Thyroid gland (tissue), 4 donors: ENCODE data around the gene TBC1D13. TPM values are rescaled to one million over a fixed set of nuclear protein-coding genes. Genes with fewer than 3 reads are reported as not detected.
A peak's percentile ranks its signal among the peaks of the same experiment; 100 is the strongest.

Source experiments
- DNase-seq, 2 donors: peaks; one replicate each; pipeline ENCODE4 v3.0.0-alpha.2; 2019
- H3K27ac ChIP-seq, 3 donors: fragments of 200-600 bp; sonication (generic); 1 replicate in 2 of 3; 2 replicates in 1 of 3; pipeline ENCODE4 v1.5.1; 2016 to 2019; ENCODE audit warnings: mild to moderate bottlenecking in 1 of 3, moderate library complexity in 1 of 3
- H3K27me3 ChIP-seq: fragments of 200-600 bp; sonication (generic); one replicate; pipeline ENCODE4 v1.5.1; 2019
- H3K36me3 ChIP-seq, 2 donors: fragments of 200-600 bp; sonication (generic); one replicate each; pipeline ENCODE4 v1.5.1; 2016 to 2019
- H3K4me1 ChIP-seq, 2 donors: fragments of 200-600 bp; sonication (generic); one replicate each; pipeline ENCODE4 v1.5.1; 2017 to 2019
- H3K4me3 ChIP-seq, 3 donors: fragments of 200-600 bp; sonication (generic); replicated peaks in 1 of 3; 1 replicate in 2 of 3; 2 replicates in 1 of 3; pipeline ENCODE4 v1.5.1; 2016; ENCODE audit warnings: mild to moderate bottlenecking in 1 of 3
- H3K9me3 ChIP-seq: fragments of 200-600 bp; sonication (generic); one replicate; pipeline ENCODE4 v1.5.1; 2017
- CTCF ChIP-seq, 6 experiments: fragments of 200-600 bp in 3 of 6; fragments of 450-650 bp in 3 of 6; sonication (generic) in 3 of 6; IDR thresholded peaks; one replicate each; pipeline ENCODE4 v1.5.1; 2016 to 2019; ENCODE audit warnings: antibody characterized with exemption in 6 of 6, mild to moderate bottlenecking in 2 of 6, inconsistent platforms in 1 of 6, moderate library complexity in 1 of 6
- POLR2A ChIP-seq, 2 donors: fragments of 450-650 bp; IDR thresholded peaks; one replicate each; pipeline ENCODE4 v1.6.1; 2017; ENCODE audit warnings: antibody characterized with exemption in 2 of 2, mild to moderate bottlenecking in 2 of 2, moderate library complexity in 1 of 2
- WGBS, 2 donors: methylation state at CpG; one replicate each; pipeline ENCODE4 v1.1.5; 2017; 5-methylcytosine and 5-hydroxymethylcytosine counted together
- intact Hi-C: fragments of 100-400 bp; cut with DNase I; formaldehyde crosslinking; loops from one replicate; pipeline ENCODE4 v1.15.1; 2023
- total RNA-seq, 4 donors: library from RNA; depleted of rRNA; stranded (reverse); fragments of >200 nt; gene quantifications; one replicate each; pipeline ENCODE4 v1.2.3, GENCODE V29; 2016

Gene TBC1D13
- 10 to 100 TPM; 18.6 to 32.1 (median 27.6) TPM for total RNA-seq

- peak within 1 kb of the TSS; percentile 59 to 97 (median 92) for H3K4me3 ChIP-seq
- no peaks in the 10 kb centered on the region for H3K9me3 ChIP-seq
- intact Hi-C loops, result no loop called here
- peak; percentile 88 to 92 for DNase-seq
- peak in 1 of 2 donors; percentile 58 for TF ChIP-seq POLR2A (IDR thresholded peaks at IDR 0.05)
- peak in 1 of 6 experiments; percentile 19 for TF ChIP-seq CTCF (IDR thresholded peaks at IDR 0.05)
- no peaks in the 10 kb centered on the region for H3K27me3 ChIP-seq
- H3K27ac ChIP-seq, result peak within 1 kb of the TSS; percentile 63 to 86 (median 64)
- peaks cover 8 to 12% of the 10 kb centered on the region in 2 donors for H3K4me1 ChIP-seq
- H3K36me3 ChIP-seq, result peaks cover 7 to 13% of the 10 kb centered on the region in 2 donors
- 19% methylated on average over 21 to 26 of the region's 64 CpGs for WGBS, 2 donors
These were observed at the start of gene TBC1D13 for GRCh38 chr9:128786681-128787601. TBC1D13 (plus strand) TSS chr9:128787253; CDS start chr9:128787354, 101 bp downstream.

GRCh38 chr9:128742401-128742800 lies 44.7 kb upstream of the TBC1D13 start:
- no peak overlapping the region for H3K27ac ChIP-seq
- intact Hi-C loops, result no loop called here
- H3K4me3 ChIP-seq, result no peak overlapping the region
- no peaks in the 10 kb centered on the region for H3K4me1 ChIP-seq
- peak in 1 of 2 donors; percentile 5 for DNase-seq
- H3K9me3 ChIP-seq, result no peaks in the 10 kb centered on the region
- peaks cover 17 to 21% of the 10 kb centered on the region in 2 donors for H3K36me3 ChIP-seq
- TF ChIP-seq CTCF (IDR thresholded peaks at IDR 0.05) (no peak), POLR2A (IDR thresholded peaks at IDR 0.05) (no peak)
- WGBS, 2 donors, result 73 to 80% methylated on average over 18 to 20 of the region's 20 CpGs
- no peaks in the 10 kb centered on the region for H3K27me3 ChIP-seq

GRCh38 chr9:128743421-128743820 lies 43.6 kb upstream of the TBC1D13 start:
- intact Hi-C loops, result no loop called here
- Histone ChIP-seq H3K27ac (no peak overlapping the region), H3K4me1 (no peaks in the 10 kb centered on the region), H3K9me3 (no peaks in the 10 kb centered on the region), H3K27me3 (no peaks in the 10 kb centered on the region), H3K4me3 (no peak overlapping the region), H3K36me3 (peaks cover 17 to 21% of the 10 kb centered on the region in 2 donors)
- TF ChIP-seq CTCF (IDR thresholded peaks at IDR 0.05) (no peak), POLR2A (IDR thresholded peaks at IDR 0.05) (no peak)
- WGBS, 2 donors, result 92 to 100% methylated on average over 1 of the region's 1 CpG
- no peak for DNase-seq

- no peaks in the 10 kb centered on the region for H3K27me3 ChIP-seq
- H3K9me3 ChIP-seq, result no peaks in the 10 kb centered on the region
- no peak for TF ChIP-seq POLR2A (IDR thresholded peaks at IDR 0.05)
- no peak for TF ChIP-seq CTCF (IDR thresholded peaks at IDR 0.05)
- intact Hi-C loops, result no loop called here
- H3K4me1 ChIP-seq, result no peaks in the 10 kb centered on the region
- no peak for DNase-seq
- H3K27ac ChIP-seq, result no peak overlapping the region
- no peak overlapping the region for H3K4me3 ChIP-seq
- peaks cover 22 to 24% of the 10 kb centered on the region in 2 donors for H3K36me3 ChIP-seq
- 97 to 100% methylated on average over 1 of the region's 1 CpG for WGBS, 2 donors
These were observed 39.8 kb upstream of the TBC1D13 start for GRCh38 chr9:128747241-128747640.
